GM08714 (cell line): ENCODE measurements around the gene L3MBTL1.

Experiments
- H3K4me3 ChIP-seq: fragments of 200-500 bp; sonication (Bioruptor generic); 2 replicates; pipeline ENCODE4 v1.5.1; 2014; ENCODE audit warnings: mild to moderate bottlenecking, low read length, inconsistent platforms
- ZNF274 ChIP-seq: IDR thresholded peaks from 2 replicates; pipeline ENCODE4 v1.6.1; 2012; ENCODE audit warnings: mild to moderate bottlenecking, low read depth, low read length

The L3MBTL1 gene

GRCh38 chr20:43507150-43508080 is at the start of gene L3MBTL1:
Gene L3MBTL1 (plus strand): TSS chr20:43507697. CDS start chr20:43513504, 5,807 bp downstream.
- H3K4me3 ChIP-seq: peak within 1 kb of the TSS; percentile 66; the same call in 1 of the 2 replicates

GRCh38 chr20:43458422-43458924 is 49.0 kb upstream of the L3MBTL1 start:
- peak overlapping the region; percentile 87 for H3K4me3 ChIP-seq
- TF ChIP-seq ZNF274: no peak

More at GRCh38 chr20:43507150-43508080, at the start of gene L3MBTL1:
- TF ChIP-seq ZNF274: no peak

- no peak for TF ChIP-seq ZNF274
- peak overlapping the region; percentile 87 for H3K4me3 ChIP-seq
These were observed 48.2 kb upstream of the L3MBTL1 start for GRCh38 chr20:43459022-43459942.

- TF ChIP-seq ZNF274: no peak
- H3K4me3 ChIP-seq: no peak overlapping the region
These were observed 47.2 kb upstream of the L3MBTL1 start for GRCh38 chr20:43460172-43460829.

- no peak overlapping the region for H3K4me3 ChIP-seq
- TF ChIP-seq ZNF274: no peak
These were observed 46.7 kb upstream of the L3MBTL1 start for GRCh38 chr20:43460830-43461200.

- no peak for TF ChIP-seq ZNF274
- no peak overlapping the region for H3K4me3 ChIP-seq
These were observed 45.4 kb upstream of the L3MBTL1 start for GRCh38 chr20:43461894-43462659.

- no peak overlapping the region for H3K4me3 ChIP-seq
- TF ChIP-seq ZNF274: no peak
These were observed 44.6 kb upstream of the L3MBTL1 start for GRCh38 chr20:43462660-43463526.

GRCh38 chr20:43463527-43464218 is 43.8 kb upstream of the L3MBTL1 start:
- TF ChIP-seq ZNF274: no peak
- H3K4me3 ChIP-seq: no peak overlapping the region

- no peak overlapping the region for H3K4me3 ChIP-seq
- TF ChIP-seq ZNF274: no peak
These were observed 43.2 kb upstream of the L3MBTL1 start for GRCh38 chr20:43464219-43464790.

- H3K4me3 ChIP-seq: no peak overlapping the region
- no peak for TF ChIP-seq ZNF274
These were observed 41.9 kb upstream of the L3MBTL1 start for GRCh38 chr20:43465625-43465943.

GRCh38 chr20:43467589-43467988 is 39.9 kb upstream of the L3MBTL1 start:
- H3K4me3 ChIP-seq: no peak overlapping the region
- TF ChIP-seq ZNF274: no peak
